Effector memory CD4-positive, alpha-beta T cell (primary cell): ENCODE measurements around the gene TBC1D16.
"Not testable (repeated sequence)": the region's sequence is repeated elsewhere in the genome, so short reads cannot be mapped to it uniquely, and the experiment has no call there.

Experiments
- DNase-seq, 3 donors: peaks; one replicate each; pipeline ENCODE4 v3.0.0-alpha.2; 2020
- H3K27ac ChIP-seq: 2 replicates; pipeline ENCODE4 v1.7.0; 2013; ENCODE audit warnings: mild to moderate bottlenecking, low read length, moderate library complexity; ENCODE audit not compliant: insufficient read depth, poor library complexity, severe bottlenecking
- H3K27me3 ChIP-seq: replicated peaks from 2 replicates; pipeline ENCODE4 v1.7.0; 2013; ENCODE audit warnings: mild to moderate bottlenecking, low read length; ENCODE audit not compliant: insufficient read depth, control insufficient read depth, poor library complexity, severe bottlenecking
- H3K36me3 ChIP-seq: 2 replicates; pipeline ENCODE4 v1.7.0; 2013; ENCODE audit warnings: mild to moderate bottlenecking, low read length, moderate library complexity; ENCODE audit not compliant: control insufficient read depth, insufficient read depth
- H3K4me1 ChIP-seq: 2 replicates; pipeline ENCODE4 v1.7.0; 2013; ENCODE audit warnings: low read length, mild to moderate bottlenecking; ENCODE audit not compliant: control insufficient read depth, insufficient read depth, poor library complexity, severe bottlenecking
- H3K4me3 ChIP-seq: 2 replicates; pipeline ENCODE4 v1.7.0; 2013; ENCODE audit warnings: low read length, low read depth, mild to moderate bottlenecking; ENCODE audit not compliant: insufficient read depth, poor library complexity, severe bottlenecking
- H3K9me3 ChIP-seq: 2 replicates; pipeline ENCODE4 v1.7.0; 2013; ENCODE audit warnings: mild to moderate bottlenecking, low read length, moderate library complexity; ENCODE audit not compliant: control insufficient read depth

The TBC1D16 gene

DNA sequence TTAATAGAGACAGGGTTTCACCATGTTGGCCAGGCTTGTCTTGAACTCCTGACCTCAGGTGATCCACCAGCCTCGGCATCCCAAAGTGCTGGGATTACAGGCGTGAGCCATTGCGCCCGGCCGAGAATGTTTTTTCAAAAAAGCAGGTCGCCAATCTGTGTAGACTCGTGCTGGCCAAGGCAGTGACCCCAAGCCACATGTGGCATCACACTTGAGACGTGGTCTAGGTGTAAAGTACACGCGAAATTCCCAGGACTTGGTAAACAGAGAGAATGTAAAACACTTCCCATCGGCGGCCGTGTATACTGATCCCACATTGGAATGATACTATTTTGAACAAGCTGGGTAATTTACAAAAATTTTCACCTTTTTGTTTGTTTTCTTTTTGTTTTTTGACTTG lies 41.1 kb downstream of the TBC1D16 start:
- no peak overlapping the region for H3K27ac ChIP-seq
- no peak for DNase-seq
- peaks cover 39% of the 10 kb centered on the region for H3K4me1 ChIP-seq
- no peaks in the 10 kb centered on the region for H3K27me3 ChIP-seq
- no peaks in the 10 kb centered on the region for H3K36me3 ChIP-seq
- no peaks in the 10 kb centered on the region for H3K9me3 ChIP-seq
- no peak overlapping the region for H3K4me3 ChIP-seq

DNA sequence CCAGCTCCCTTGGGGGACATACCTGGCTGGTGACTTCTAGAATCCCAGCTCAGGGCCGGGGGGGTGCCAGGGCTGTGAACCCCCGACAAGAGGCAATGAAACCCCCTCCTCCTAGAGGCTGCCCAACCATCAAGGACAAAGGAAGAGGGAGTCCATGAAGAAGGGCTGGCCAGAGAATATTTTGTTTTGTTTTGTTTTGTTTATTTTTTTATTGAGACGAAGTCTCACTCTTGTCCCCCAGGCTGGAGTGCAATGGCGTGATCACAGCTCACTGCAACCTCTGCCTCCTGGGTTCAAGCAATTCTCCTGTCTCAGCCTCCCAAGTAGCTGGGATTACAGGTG lies 41.5 kb downstream of the TBC1D16 start:
- H3K4me3 ChIP-seq, H3K27ac ChIP-seq, H3K9me3 ChIP-seq, H3K27me3 ChIP-seq, DNase-seq, H3K36me3 ChIP-seq: not testable (repeated sequence)
- H3K4me1 ChIP-seq = peaks cover 39% of the 10 kb centered on the region

DNA sequence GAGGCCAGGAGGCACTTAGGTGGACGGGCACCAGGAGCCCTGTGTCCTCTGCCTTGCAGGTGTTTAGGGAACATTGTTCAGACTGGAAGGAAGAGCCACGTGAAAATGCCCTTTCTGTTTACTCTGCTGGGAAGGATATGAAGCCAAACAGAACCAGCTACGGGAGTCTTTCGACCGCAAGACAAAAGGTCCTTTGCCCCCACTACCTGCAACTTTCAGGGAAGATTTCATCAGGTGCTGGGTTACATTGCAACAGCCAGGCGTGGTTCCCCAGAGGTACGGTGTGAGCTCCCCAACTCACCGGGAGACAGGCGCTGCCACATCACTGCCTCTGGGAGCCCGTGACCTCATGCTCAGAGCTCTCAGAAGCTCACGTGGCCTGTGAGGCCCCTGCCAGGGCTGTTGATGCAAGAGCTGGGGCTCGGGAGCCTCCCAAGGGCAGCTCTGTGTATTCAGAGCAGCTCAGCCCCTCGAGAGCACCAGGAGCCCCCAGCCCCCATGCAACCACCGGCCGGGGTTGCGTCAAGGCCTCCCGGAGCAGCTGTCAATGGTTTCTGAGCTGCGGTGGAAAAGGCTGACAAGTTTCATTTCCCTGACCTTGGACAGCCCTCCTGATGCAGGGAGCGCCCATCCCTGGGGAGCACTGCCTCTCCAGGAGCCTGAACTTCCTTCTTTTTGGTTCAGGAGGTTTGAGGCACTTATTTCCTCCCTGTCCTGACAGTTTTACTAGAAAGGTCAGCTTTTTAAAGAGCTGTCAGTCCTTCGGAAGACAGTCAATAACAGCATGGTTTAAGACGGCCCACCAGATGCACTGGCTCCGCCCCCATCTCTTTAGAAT lies 42.1 kb downstream of the TBC1D16 start:
- no peak for DNase-seq
- Histone ChIP-seq H3K4me1 (peaks cover 36% of the 10 kb centered on the region), H3K36me3 (no peaks in the 10 kb centered on the region), H3K27ac (no peak overlapping the region), H3K4me3 (no peak overlapping the region), H3K27me3 (no peaks in the 10 kb centered on the region), H3K9me3 (no peaks in the 10 kb centered on the region)

DNA sequence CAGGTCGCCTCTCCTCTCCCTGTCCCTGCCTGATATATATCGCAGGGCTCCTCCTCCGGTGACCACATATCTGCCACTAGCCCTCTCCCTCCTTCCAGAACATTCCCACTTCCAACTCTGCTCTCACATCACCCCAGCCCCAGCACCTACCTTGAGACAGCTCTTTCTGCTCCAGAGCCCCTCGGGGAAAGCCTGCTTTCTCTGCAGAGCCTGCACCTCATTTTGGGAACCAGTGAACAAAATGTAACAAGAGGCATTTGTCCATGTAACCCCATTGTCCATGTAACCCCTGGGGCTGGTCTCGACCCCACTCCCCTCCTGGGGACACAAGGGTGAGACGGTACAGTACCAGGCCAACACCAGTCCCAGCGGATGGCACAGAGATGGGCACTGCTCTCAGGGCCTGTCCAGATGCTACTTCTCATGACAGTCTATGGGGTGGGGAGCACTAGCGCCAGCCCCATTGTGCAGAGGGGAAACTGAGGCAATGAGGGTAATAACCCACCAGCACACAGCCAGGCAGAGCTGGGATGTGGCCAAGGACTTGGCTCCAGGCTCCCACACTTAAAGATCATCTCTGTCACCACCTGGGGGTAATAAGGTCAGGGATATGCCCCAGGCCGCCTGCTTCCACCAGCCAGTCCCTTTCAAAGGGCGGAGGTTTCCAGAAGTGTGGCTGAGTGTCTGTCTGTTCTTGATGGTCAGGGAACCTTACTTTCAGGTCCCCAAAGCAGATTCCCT lies 42.9 kb downstream of the TBC1D16 start:
- Histone ChIP-seq H3K27me3 (no peaks in the 10 kb centered on the region), H3K27ac (no peak overlapping the region), H3K4me1 (peaks cover 30% of the 10 kb centered on the region), H3K36me3 (no peaks in the 10 kb centered on the region), H3K9me3 (no peaks in the 10 kb centered on the region), H3K4me3 (no peak overlapping the region)
- DNase-seq = no peak

- Histone ChIP-seq H3K4me1 (peaks cover 24% of the 10 kb centered on the region), H3K27ac (peak overlapping the region; percentile 32), H3K4me3 (peak overlapping the region; percentile 60), H3K36me3 (no peaks in the 10 kb centered on the region), H3K27me3 (no peaks in the 10 kb centered on the region), H3K9me3 (no peaks in the 10 kb centered on the region)
- no peak for DNase-seq
Measured at GRCh38 chr17:79991924-79992648, 43.6 kb downstream of the TBC1D16 start.

DNA sequence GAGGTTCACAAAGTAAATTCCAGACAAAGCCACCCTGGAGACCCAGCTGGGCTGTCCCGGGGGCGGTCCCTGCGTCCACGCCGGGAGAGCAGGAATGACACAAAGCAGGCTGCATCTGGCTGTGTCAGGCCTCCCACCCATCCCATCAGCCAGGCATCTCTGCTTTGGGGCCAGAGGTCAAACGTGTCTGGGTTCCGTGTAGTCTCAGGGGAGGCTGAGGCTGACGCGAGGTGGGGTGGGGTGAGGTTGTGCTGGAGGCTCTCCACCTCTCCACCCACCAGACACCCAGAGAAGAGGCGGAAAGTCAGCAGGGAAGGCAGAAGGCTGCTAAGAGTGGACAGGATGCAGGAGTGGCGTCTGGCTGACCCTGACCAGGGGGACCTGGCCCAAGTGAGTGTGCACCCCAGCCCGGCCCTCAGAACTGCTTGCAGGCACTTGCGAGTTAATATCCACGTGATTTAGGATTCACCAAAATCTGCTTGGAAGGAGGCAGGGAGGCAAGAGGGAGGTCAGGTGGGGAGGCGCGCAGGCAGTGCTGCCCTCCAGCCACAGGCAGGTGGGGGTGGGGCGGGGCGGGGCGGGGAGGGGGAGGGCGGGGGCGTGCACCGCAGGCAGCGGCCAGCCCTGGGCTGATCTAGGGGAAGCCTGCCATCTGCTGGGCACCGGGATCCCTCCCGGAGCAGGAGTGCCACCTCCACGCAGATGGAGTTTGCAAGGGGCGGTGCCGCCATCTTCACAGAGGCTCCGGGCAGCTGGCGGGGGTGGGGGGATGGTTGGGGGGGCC lies 44.3 kb downstream of the TBC1D16 start:
- Histone ChIP-seq H3K4me1 (peaks cover 17% of the 10 kb centered on the region), H3K9me3 (no peaks in the 10 kb centered on the region), H3K27ac (peak overlapping the region; percentile 32), H3K36me3 (no peaks in the 10 kb centered on the region), H3K4me3 (peak overlapping the region; percentile 60), H3K27me3 (no peaks in the 10 kb centered on the region)
- peak; percentile 58 to 72 (median 67) for DNase-seq

- Histone ChIP-seq H3K9me3 (no peaks in the 10 kb centered on the region), H3K27ac (no peak overlapping the region), H3K36me3 (no peaks in the 10 kb centered on the region), H3K4me3 (no peak overlapping the region), H3K4me1 (peaks cover 15% of the 10 kb centered on the region), H3K27me3 (no peaks in the 10 kb centered on the region)
- no peak for DNase-seq
Measured at GRCh38 chr17:79990704-79991103, 45.0 kb downstream of the TBC1D16 start.

GRCh38 chr17:79990051-79990592 lies 45.5 kb downstream of the TBC1D16 start:
- Histone ChIP-seq H3K4me1 (peaks cover 15% of the 10 kb centered on the region), H3K9me3 (no peaks in the 10 kb centered on the region), H3K4me3 (no peak overlapping the region), H3K27ac (no peak overlapping the region), H3K27me3 (no peaks in the 10 kb centered on the region), H3K36me3 (no peaks in the 10 kb centered on the region)
- DNase-seq = no peak

DNA sequence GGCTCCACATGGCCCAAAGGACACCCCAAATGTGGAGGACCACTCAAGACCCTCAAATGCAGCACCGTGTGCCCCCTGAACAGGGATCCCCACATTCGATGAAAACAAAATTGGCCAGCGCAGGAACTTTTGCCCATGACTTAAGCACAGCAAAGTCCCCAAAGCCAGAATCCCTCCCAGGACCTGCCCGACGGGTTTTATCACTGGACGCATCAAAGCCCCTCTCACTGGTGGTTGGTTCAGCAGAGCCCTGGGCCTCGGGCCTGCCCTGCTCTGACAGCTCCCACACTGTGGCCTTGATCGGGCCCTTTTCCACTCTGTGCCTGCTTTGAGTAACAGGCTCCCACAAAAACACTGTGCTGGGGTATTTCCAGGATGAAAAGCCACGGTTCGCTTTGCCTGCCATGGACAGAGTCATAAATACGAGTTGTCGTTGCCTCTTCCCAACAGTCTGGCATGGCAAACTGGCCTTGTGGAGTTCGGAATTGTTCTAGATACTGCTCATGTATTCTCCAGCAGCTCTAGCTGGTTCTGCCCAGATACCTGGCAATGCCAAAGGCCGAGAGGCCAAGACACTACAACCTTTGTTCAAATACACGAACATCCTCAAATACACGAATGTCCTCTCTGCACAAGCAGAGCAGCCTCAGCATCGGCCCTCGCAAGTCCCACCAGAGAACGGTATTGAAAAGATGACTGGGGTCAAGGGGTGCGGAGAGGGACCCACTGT lies 46.4 kb downstream of the TBC1D16 start:
- Histone ChIP-seq H3K4me1 (peaks cover 15% of the 10 kb centered on the region), H3K4me3 (no peak overlapping the region), H3K9me3 (no peaks in the 10 kb centered on the region), H3K36me3 (no peaks in the 10 kb centered on the region), H3K27ac (no peak overlapping the region), H3K27me3 (no peaks in the 10 kb centered on the region)
- DNase-seq = no peak
